HL-60 (cell line): Measurements from ENCODE around the gene SLC25A21.

ENCODE experiments used
- CTCF ChIP-seq: IDR thresholded peaks from one replicate; pipeline ENCODE4 v1.5.1; 2011; ENCODE audit warnings: low read length, control low read depth, inconsistent platforms; ENCODE audit not compliant: insufficient read depth
- POLR2AphosphoS5 ChIP-seq: IDR thresholded peaks from 2 replicates; pipeline ENCODE4 v1.6.1; 2012; ENCODE audit warnings: low read depth

GRCh38 chr14:37019488-37019887 is 152.9 kb downstream of the SLC25A21 start:
- no peak for TF ChIP-seq CTCF
- TF ChIP-seq POLR2AphosphoS5 = no peak
